Prostate gland (tissue), 2 donors: Measurements from ENCODE around the gene TMEM202.

Experiments
- CTCF ChIP-seq, 4 experiments: fragments of 200-600 bp in 2 of 4; fragments of 450-650 bp in 2 of 4; sonication (generic) in 2 of 4; IDR thresholded peaks; 1 replicate in 3 of 4; 2 replicates in 1 of 4; pipeline ENCODE4 v1.5.1; 2016 to 2019; ENCODE audit warnings: antibody characterized with exemption in 4 of 4, mild to moderate bottlenecking in 2 of 4, moderate library complexity in 2 of 4
- POLR2A ChIP-seq: fragments of 450-650 bp; IDR thresholded peaks from one replicate; pipeline ENCODE4 v1.6.1; 2016; ENCODE audit warnings: antibody characterized with exemption, mild to moderate bottlenecking
- POLR2AphosphoS5 ChIP-seq: sonication (generic); formaldehyde crosslinking; IDR thresholded peaks from one replicate; pipeline ENCODE4 v1.6.1; 2017; ENCODE audit warnings: antibody characterized with exemption

GRCh38 chr15:72450805-72451204 is 52.7 kb downstream of the TMEM202 start:
- TF ChIP-seq CTCF (IDR thresholded peaks at IDR 0.05) (no peak), POLR2AphosphoS5 (no peak), POLR2A (no peak)
